ENCODE data around the gene PTCD3.

PTCD3 gene

DNA sequence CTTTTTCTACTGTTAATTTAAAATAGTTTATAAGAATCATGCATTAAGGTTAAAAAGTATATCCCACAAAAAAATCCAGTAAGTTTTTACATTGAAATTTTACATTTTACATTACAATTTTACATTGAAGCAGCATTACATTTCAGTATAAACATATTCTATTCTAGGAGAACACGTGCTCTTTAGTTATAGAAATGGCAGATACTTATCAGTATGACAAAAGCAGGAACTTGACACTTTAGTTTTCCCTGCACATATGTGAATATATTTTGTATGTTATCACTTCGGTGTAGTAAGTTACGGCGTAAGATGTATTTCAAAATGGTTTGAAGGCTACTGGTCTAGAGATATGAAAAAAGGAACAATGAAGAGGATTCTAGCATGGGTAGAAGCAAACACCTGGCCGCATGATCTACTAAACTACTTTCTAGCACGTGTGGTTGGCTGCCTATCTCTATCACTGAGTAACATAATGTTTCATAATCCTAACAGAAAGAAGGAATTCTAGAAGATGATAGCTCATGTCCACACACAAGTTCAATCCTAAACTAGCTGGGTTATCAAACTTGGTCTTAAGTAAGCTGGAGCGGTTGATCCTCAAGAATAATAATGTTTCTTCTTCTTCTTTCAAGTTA lies 83.9 kb downstream of the PTCD3 start:
- no peak overlapping the region for H3K4me3 ChIP-seq (ENCODE audit: low read length)
- TF ChIP-seq ZNF274 (IDR thresholded peaks at IDR 0.05; ENCODE audit: low read depth, low read length) = no peak

All from GM08714 (cell line).